Activated T-helper 17 cell treated with anti-CD3 and anti-CD28 coated beads, Interleukin-2, amount 50 U/mL, for 72 hours (primary cell): ENCODE data around the gene MSL3B.
"Not testable (repeated sequence)": the region's sequence is repeated elsewhere in the genome, so short reads cannot be mapped to it uniquely, and the experiment has no call there.

ENCODE experiments used
- ATAC-seq: fragments of 150-1000 bp; cut with Tn5 transposase; replicated peaks from 2 replicates; pipeline ENCODE4 v1.10.0; 2021; ENCODE audit warnings: mild to moderate bottlenecking, moderate library complexity
- H3K27ac Mint-ChIP-seq: one replicate; pipeline ENCODE4 v1.8.0; 2022; ENCODE audit warnings: mixed read lengths
- H3K27me3 Mint-ChIP-seq: one replicate; pipeline ENCODE4 v1.8.0; 2022; ENCODE audit warnings: mixed read lengths
- H3K36me3 Mint-ChIP-seq: one replicate; pipeline ENCODE4 v1.8.0; 2022; ENCODE audit warnings: low read depth, mild to moderate bottlenecking, mixed read lengths
- H3K4me1 Mint-ChIP-seq: one replicate; pipeline ENCODE4 v1.8.0; 2022; ENCODE audit warnings: mixed read lengths
- H3K4me3 Mint-ChIP-seq: one replicate; pipeline ENCODE4 v1.8.0; 2022; ENCODE audit warnings: mild to moderate bottlenecking, mixed read lengths
- H3K9me3 Mint-ChIP-seq: one replicate; pipeline ENCODE4 v1.8.0; 2022; ENCODE audit warnings: mixed read lengths

Gene MSL3B

DNA sequence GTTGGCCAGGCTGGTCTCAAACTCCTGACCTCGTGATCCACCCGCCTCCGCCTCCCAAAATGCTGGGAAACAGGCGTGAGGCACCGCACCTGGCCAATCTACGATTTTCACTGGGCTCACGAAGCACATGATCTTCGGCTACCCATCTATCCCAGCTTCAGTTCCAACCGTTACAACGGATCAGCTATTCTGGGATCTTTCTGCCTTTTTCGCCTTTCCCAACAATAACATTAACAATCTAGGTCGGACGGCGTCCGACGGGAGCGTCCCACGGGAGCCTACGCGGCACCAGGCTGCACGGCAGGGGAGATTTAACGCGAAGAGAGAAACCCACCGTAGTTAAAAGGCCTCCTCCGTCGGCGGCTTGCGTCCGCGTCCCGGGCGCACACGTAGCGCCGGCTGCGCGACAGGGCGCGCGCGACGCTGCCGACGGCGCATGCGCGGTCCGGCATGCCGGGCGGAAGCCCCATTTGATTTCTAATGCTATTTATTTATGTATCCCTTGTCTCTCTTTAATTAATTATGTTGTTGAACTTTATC, at the start of gene MSL3B:
MSL3B (minus strand) TSS at position 394 of the 540 bp plus-strand sequence.
- peak within 1 kb of the TSS; percentile 83 for H3K27ac Mint-ChIP-seq
- H3K9me3 Mint-ChIP-seq, result peaks cover 5% of the 10 kb centered on the region
- peaks cover 14% of the 10 kb centered on the region for H3K36me3 Mint-ChIP-seq
- peaks cover 25% of the 10 kb centered on the region for H3K27me3 Mint-ChIP-seq
- H3K4me3 Mint-ChIP-seq, result peak within 1 kb of the TSS; percentile 87
- peak; percentile 78 for ATAC-seq
- peaks cover 5% of the 10 kb centered on the region for H3K4me1 Mint-ChIP-seq

DNA sequence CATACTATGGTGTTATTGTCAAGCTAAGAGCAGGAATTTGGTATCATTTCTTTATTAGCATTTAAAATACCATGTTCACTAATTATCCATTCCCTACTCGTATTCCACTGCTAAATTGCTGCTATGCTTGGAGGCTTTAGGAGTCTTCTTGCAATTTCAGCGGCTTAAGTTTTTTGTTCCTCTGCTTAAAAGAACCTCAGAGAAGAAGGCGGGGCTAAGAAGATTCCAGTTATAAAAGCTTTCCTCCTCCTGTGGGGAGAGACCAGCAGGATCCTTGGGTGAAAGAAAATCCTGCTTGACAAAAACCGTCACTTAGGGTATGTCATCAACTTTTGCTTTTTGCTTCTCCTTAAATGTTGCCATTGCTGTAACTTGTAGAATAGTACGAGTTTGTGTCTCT, 48.9 kb upstream of the MSL3B start, which contains the start of gene TRPM8:
TRPM8 (plus strand) TSS at position 258 of the 400 bp plus-strand sequence. CDS start 9,165 bp downstream, outside the sequence.
- Mint-ChIP-seq H3K4me1 (peaks cover 6% of the 10 kb centered on the region), H3K27me3 (peaks cover 32% of the 10 kb centered on the region), H3K9me3 (no peaks in the 10 kb centered on the region), H3K4me3 (no peak within 1 kb of the TSS), H3K36me3 (no peaks in the 10 kb centered on the region), H3K27ac (no peak within 1 kb of the TSS)
- ATAC-seq, result no peak

DNA sequence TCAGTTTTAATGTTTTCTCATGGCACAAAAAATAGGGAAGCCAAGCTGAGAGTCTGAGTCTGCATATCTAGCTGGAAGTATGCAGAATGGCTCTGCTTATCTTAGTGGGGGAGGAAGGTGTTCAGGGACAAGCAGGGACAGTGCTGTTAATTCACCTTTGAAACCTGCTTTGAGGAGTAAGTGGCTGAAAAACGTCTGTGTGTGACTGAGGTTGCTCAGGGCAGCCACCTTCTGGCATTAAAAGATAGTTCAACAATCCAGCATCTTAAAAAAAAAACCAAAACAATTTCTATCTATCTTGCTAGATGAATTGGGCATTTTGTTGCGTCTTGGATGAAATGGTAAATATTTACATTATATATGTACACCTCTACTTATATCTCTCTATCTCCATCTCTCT, 46.9 kb upstream of the MSL3B start:
- H3K27ac Mint-ChIP-seq, result no peak overlapping the region
- H3K27me3 Mint-ChIP-seq, result peaks cover 39% of the 10 kb centered on the region
- no peak for ATAC-seq
- peaks cover 5% of the 10 kb centered on the region for H3K4me1 Mint-ChIP-seq
- H3K9me3 Mint-ChIP-seq, result no peaks in the 10 kb centered on the region
- no peak overlapping the region for H3K4me3 Mint-ChIP-seq
- H3K36me3 Mint-ChIP-seq, result no peaks in the 10 kb centered on the region

DNA sequence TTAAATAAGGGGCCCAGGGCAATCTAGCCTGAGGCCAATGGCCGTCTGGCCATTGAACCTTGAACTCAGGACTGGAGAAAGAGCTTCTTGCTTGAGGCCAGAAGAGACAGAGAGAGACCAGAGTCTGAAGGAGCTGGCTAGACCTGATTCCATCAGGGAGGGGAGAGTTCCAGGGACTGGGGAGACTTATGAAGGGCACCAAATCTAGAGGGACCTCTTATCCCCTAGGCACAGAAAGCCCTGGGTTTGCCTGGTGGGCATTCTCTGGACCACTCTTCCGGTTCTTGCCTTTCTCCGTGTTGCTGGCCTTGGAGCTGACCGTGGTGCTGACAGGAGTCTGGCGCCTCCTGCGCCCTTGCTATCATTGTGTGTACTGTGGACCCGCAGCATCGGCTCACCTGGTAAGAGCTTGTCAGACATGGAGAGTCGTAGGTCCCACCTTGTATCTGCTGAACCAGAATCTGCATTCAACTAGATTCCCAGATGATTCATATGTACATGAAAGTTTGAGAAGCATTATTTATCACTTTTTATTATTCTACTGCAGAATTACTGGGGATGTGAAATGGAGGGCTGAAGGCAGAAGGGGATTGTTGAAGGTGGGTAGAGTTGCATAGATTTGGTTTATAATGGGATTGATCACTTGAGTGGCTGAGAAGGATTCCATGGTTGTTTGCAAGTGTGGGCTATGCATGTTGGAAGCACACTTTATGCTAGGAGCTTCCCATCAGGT, 44.7 kb upstream of the MSL3B start:
- no peaks in the 10 kb centered on the region for H3K9me3 Mint-ChIP-seq
- no peaks in the 10 kb centered on the region for H3K4me1 Mint-ChIP-seq
- H3K27me3 Mint-ChIP-seq, result peaks cover 36% of the 10 kb centered on the region
- H3K36me3 Mint-ChIP-seq, result no peaks in the 10 kb centered on the region
- ATAC-seq, result no peak
- no peak overlapping the region for H3K27ac Mint-ChIP-seq
- no peak overlapping the region for H3K4me3 Mint-ChIP-seq

DNA sequence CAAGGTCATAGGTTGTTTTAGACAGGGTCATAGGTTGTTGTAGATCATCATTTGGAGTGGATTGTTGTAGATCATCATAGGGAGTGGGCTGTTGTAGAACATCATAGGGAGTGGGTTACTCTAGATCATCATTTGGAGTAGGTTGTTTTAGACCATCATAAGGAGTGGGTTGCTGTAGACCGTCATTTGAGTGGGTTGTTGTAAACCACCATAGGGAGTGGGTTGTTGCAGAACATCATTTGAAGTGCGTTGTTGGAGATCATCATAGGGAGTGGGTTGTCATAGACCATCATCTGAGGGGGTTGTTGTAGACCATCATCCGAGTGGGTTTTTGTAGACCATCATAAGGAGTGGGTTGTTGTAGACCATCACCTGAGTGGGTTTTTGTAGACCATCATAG, 39.4 kb upstream of the MSL3B start:
- ATAC-seq, result no peak
- no peaks in the 10 kb centered on the region for H3K4me1 Mint-ChIP-seq
- H3K4me3 Mint-ChIP-seq, result no peak overlapping the region
- peaks cover 37% of the 10 kb centered on the region for H3K27me3 Mint-ChIP-seq
- peaks cover 6% of the 10 kb centered on the region for H3K9me3 Mint-ChIP-seq
- H3K36me3 Mint-ChIP-seq, result no peaks in the 10 kb centered on the region
- H3K27ac Mint-ChIP-seq, result no peak overlapping the region

DNA sequence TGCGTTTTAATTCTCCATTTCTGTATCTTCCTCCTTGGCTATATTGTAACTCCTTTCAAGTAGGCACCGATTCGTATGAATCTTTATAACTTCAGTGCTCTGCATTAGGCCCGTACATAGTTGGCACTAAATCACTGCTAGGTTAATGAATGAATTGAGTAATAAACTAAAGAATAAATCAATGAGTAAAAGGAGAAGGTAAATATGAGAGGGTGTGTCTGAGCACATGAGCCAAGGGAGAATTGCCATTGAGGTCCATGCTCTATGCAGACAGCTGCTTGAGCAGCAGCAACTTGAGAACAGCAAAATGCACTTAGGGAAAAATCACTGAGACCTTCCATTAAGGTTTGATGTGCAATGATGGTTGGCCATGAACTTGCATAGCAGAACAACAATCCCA, 37.8 kb upstream of the MSL3B start:
- Mint-ChIP-seq H3K36me3 (no peaks in the 10 kb centered on the region), H3K27me3 (peaks cover 29% of the 10 kb centered on the region)

DNA sequence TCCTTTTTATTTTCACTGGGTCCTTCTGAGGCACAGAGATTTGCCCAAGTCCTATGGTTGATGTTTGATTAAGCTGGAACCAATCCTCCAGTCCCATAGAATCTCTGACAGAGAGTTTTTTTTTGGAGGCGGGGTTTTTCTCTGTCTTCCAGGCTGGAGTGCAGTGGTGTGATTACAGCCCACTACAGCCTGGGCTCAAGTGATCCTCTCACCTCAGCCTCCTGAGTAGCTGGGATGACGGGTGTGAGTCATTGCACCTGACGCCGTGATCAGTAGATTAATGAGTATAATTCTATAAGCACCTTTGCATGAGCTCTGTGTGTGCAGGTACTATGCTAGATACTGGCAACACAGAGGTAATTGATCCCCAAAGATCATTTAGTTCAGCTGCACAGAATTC, 33.7 kb upstream of the MSL3B start:
- Mint-ChIP-seq H3K4me3 (no peak overlapping the region), H3K36me3 (no peaks in the 10 kb centered on the region), H3K9me3 (peaks cover 6% of the 10 kb centered on the region), H3K4me1 (peaks cover 6% of the 10 kb centered on the region), H3K27ac (no peak overlapping the region), H3K27me3 (peaks cover 17% of the 10 kb centered on the region)
- ATAC-seq, result no peak

More for the DNA sequence above, 37.8 kb upstream of the MSL3B start:
- Mint-ChIP-seq H3K9me3 (peaks cover 6% of the 10 kb centered on the region), H3K4me3 (no peak overlapping the region), H3K27ac (no peak overlapping the region), H3K4me1 (no peaks in the 10 kb centered on the region)
- ATAC-seq, result no peak

DNA sequence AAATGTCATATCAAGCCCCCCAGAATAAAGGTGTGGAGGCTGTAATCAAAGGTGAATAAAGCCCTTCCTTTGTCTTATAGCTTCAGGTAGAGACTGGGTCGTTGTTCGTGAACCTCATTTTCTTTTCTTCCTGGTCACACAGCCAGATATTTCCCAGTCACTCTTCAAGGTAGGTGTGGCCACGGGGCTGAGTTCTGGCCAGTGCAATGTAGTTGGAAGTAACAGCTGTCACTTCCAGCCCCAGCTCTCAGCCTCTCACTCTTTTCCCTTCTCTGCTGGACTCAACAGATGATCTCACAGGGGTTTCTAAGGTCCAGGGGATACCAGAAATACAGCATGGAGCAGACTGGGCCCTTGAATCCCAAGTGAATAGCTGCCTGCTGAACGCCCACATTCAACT, 33.2 kb upstream of the MSL3B start:
- no peak overlapping the region for H3K27ac Mint-ChIP-seq
- no peak for ATAC-seq
- peaks cover 16% of the 10 kb centered on the region for H3K27me3 Mint-ChIP-seq
- H3K4me3 Mint-ChIP-seq, result no peak overlapping the region
- no peaks in the 10 kb centered on the region for H3K36me3 Mint-ChIP-seq
- H3K4me1 Mint-ChIP-seq, result peaks cover 6% of the 10 kb centered on the region
- peaks cover 5% of the 10 kb centered on the region for H3K9me3 Mint-ChIP-seq

DNA sequence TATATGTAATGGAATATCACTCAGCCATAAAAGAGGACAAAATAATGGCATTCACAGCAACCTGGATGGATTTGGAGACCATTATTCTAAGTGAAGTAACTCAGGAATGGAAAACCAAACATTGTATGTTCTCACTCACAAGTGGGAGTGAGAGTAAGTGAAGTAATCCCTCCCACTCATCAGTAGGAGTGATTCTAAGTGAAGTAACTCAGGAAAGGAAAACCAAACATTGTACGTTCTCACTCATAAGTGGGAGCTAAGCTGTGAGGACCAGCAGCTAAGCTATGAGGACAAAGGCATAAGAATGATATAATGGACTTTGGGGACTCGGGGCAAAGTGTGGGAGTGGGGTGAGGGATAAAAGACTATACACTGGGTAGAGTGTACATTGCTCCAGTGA, 28.1 kb upstream of the MSL3B start:
- not testable (repeated sequence) for ATAC-seq, H3K27ac Mint-ChIP-seq, H3K36me3 Mint-ChIP-seq, H3K4me1 Mint-ChIP-seq, H3K9me3 Mint-ChIP-seq, H3K4me3 Mint-ChIP-seq
- peaks cover 17% of the 10 kb centered on the region for H3K27me3 Mint-ChIP-seq

DNA sequence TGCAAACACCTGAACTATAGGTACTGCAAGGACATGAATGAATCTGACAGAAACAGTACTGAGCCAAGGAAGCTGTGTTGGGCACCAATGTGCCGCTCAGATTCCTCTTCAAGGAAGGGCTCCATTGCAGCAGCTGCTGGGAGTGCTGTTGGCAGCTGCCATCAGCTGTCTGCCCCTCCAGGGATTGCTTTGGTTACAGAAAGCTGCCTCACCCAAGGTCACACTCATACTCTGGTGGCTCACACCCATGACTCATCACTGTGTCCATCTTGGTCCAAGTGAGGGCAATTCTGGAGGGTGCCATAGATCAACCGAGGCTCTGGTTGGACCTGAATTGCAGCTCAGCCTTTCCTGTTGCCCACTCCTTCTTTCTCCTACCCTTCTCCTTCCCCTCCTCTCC, 24.6 kb upstream of the MSL3B start:
- H3K4me1 Mint-ChIP-seq, result no peaks in the 10 kb centered on the region
- H3K27me3 Mint-ChIP-seq, result peaks cover 31% of the 10 kb centered on the region
- no peak for ATAC-seq
- no peak overlapping the region for H3K4me3 Mint-ChIP-seq
- H3K27ac Mint-ChIP-seq, result no peak overlapping the region
- no peaks in the 10 kb centered on the region for H3K9me3 Mint-ChIP-seq
- H3K36me3 Mint-ChIP-seq, result no peaks in the 10 kb centered on the region

DNA sequence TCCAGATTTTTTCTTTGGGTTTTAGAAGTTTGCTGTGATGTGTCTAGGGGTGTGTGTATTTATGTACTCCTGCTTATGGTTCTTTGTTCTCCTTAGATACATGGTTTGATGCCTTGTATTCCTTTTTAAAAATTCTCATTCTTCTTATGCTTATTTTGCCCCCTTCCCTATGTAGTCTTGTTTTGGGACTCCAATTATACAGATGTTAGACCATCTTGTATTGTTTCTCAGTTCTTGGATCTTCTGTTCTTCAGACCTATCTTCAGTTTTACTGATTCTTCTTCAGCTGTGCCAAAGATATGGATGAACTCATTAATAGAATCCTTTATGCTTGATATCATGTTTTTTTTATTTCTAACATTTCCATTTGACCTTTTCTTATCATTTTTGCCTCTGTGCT, 14.2 kb upstream of the MSL3B start:
- Mint-ChIP-seq H3K4me3 (no peak overlapping the region), H3K27me3 (peaks cover 41% of the 10 kb centered on the region), H3K9me3 (peaks cover 25% of the 10 kb centered on the region), H3K4me1 (no peaks in the 10 kb centered on the region), H3K36me3 (no peaks in the 10 kb centered on the region), H3K27ac (no peak overlapping the region)
- no peak for ATAC-seq

DNA sequence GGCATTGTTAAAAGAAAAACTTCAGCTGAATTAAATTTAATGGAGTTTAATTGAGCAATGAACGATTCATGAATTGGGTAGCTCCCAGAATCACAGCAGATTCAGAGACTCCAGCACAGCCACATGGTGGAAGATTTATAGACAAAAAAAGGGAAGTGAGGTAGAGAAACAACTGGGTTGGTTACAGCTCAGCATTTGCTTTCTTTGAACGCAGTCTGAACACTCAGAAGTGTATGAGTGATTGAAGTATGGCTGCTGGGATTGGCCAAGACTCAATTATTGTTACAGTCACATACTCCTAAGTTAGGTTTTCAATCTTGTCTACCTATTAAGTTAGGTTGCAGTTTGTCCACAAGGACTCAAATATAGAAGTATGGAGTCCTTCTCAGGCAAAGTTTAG, 3.9 kb upstream of the MSL3B start:
- H3K4me3 Mint-ChIP-seq, result not testable (repeated sequence)

DNA sequence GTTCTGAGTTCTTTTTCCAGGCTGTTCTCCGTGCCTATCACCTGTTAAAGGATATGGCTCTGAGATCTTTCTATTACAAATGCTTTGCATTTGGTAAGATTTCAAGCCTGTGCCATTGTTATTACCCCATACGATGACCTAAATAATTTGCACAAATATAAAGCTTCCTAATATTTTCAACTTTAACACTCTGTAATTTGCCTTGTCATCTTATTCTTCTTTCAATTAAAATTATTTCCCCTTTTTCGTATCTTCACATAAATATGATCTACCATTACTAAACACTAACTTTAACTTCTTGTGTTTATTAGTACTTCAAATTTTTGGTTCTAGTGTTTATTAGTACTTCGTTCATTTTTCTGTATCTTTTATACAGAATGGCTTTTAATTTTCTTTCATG, 3.2 kb upstream of the MSL3B start:
- no peak for ATAC-seq
- Mint-ChIP-seq H3K4me3 (no peak overlapping the region), H3K36me3 (peaks cover 14% of the 10 kb centered on the region), H3K9me3 (peaks cover 5% of the 10 kb centered on the region), H3K27me3 (peaks cover 37% of the 10 kb centered on the region), H3K4me1 (peaks cover 5% of the 10 kb centered on the region), H3K27ac (no peak overlapping the region)

More for the DNA sequence above, 3.9 kb upstream of the MSL3B start:
- ATAC-seq, H3K9me3 Mint-ChIP-seq, H3K4me1 Mint-ChIP-seq, H3K27ac Mint-ChIP-seq: not testable (repeated sequence)
- peaks cover 38% of the 10 kb centered on the region for H3K27me3 Mint-ChIP-seq
- peaks cover 11% of the 10 kb centered on the region for H3K36me3 Mint-ChIP-seq

DNA sequence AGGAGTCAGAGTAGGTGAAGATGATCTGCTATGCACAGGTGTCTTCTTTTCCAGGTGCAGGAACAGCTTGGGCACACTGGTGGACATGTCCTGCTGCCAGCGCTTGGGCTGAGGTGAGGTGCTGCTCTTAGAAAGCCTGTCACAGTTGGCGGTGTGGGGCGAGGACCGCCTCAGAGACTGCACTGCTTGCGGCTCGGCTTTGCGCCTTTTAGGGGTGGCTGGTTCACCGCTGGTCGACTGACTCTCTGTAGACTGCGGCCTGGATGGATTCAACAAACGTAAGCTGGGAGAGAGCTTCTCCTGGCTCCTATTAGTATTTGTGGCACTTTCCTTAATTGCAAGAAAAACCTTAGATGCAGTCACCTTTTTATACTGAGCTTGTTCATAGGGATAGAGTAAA, 1.7 kb downstream of the MSL3B start:
- Mint-ChIP-seq H3K4me1 (peaks cover 5% of the 10 kb centered on the region), H3K36me3 (peaks cover 14% of the 10 kb centered on the region), H3K4me3 (no peak overlapping the region), H3K27me3 (peaks cover 15% of the 10 kb centered on the region), H3K27ac (no peak overlapping the region), H3K9me3 (peaks cover 5% of the 10 kb centered on the region)
- no peak for ATAC-seq

DNA sequence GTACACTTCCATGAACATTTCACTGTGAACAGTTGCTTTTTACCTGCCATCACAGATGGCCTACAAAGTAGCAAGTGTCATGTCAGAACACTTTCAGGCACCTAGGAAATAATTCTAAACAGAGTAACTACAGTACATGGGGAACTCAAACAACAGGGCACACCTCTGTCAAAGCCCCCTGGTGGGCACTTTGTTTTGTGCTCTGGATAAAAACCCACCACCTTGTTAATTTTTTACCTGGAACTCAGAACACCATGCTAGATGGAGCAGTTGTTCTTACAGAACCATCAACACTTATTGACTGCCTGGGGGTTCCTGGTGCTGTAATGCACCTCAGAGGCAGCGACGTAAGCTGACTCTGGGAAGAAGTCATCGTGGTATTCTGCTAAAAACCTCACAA, 2.3 kb downstream of the MSL3B start:
- Mint-ChIP-seq H3K27ac (no peak overlapping the region), H3K4me1 (peaks cover 5% of the 10 kb centered on the region), H3K36me3 (peaks cover 14% of the 10 kb centered on the region), H3K9me3 (peaks cover 5% of the 10 kb centered on the region), H3K27me3 (peaks cover 10% of the 10 kb centered on the region), H3K4me3 (no peak overlapping the region)
- no peak for ATAC-seq
